HPDE6-E6E7 (cell line): Measurements from ENCODE around the gene ANKHD1.
"Not testable (repeated sequence)": the region's sequence is repeated elsewhere in the genome, so short reads cannot be mapped to it uniquely, and the experiment has no call there.

Experiments used
- DNase-seq: peaks from one replicate; pipeline ENCODE4 v3.0.0; 2011; ENCODE audit warnings: missing footprints; ENCODE audit errors: extremely low spot score

The ANKHD1 gene

DNA sequence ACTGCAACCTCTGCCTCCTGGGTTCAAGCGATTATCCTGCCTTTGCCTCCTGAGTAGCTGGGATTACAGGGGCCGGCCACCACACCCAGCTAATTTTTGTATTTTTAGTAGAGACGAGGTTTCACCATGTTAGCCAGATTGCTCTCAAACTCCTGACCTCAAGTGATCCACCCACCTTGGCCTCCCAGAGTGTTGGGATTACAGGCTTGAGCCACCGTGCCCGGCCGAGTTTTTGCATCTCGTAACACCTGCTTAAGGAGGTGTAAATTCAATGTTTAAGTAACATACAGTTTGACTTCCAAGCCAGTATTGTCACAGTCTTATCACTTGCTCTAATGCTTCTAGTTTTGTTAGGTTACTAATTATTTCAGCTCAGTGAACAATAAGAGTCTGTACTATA lies 19.7 kb downstream of the ANKHD1 start:
- DNase-seq: not testable (repeated sequence)

DNA sequence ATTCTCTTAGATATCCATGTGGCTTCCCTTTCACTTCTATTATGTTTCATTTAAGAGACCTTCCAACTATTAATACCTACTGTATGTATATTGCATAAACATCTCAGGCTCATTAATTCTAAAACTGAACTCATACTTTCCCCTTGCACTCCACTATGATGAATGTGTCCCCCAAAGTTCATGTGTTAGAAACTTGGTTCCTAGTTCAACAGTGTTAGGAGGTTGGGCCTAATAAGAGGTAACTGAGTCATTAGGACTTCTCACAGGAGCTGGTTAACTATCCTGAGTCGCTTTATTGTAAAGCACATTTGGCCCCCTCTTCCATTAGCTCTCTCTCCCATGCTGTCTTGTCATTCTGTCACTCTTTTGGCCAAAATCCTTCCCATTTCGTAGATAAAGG lies 22.0 kb downstream of the ANKHD1 start:
- no peak for DNase-seq

DNA sequence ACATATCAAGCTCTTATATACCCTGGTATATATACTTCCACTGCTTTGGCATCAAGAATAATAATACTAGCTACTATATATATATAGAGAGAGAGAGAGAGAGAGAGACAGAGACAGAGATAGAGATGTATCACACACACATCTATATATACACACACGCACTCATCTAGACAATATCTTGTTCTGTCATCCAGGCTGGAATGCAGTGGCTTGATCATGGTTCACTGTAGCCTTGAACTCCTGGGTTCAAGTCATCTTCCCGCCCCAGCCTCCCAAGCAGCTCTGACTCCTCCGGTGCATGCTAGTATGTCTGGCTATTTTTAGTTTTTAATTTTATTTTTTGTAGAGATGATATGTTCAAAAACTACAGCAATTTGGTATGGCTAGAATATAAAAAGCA lies 22.5 kb downstream of the ANKHD1 start:
- DNase-seq: no peak

DNA sequence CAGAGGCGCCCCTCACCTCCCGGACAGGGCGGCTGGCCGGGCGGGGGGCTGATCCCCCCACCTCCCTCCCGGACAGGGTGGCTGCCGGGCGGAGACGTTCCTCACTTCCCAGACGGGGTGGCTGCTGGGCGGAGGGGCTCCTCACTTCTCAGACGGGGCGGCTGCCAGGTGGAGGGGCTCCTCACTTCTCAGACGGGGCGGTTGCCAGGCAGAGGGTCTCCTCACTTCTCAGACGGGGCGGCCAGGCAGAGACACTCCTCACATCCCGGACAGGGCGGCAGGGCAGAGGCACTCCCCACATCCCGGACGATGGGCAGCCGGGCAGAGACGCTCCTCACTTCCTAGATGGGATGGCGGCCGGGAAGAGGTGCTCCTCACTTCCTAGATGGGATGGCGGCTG lies 26.1 kb downstream of the ANKHD1 start:
- not testable (repeated sequence) for DNase-seq

DNA sequence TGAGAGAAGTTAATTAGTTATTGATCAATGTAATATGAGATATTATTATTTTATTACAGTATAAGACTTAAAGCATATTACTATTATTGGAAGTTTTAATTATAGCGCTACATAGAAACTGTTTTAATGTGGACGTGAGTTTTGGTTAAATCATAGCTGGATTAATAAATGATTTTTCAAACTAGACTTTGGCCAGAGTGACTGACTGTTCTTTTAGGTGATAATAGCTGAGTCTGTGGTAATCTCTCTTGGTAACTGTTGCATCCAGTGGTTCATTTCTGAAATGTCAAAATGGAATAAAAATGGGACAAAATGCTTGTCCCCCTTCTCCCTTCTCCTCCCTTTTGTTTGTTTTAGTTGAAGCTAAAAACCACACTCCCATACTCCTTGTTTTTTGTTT lies 28.1 kb downstream of the ANKHD1 start:
- DNase-seq: no peak

DNA sequence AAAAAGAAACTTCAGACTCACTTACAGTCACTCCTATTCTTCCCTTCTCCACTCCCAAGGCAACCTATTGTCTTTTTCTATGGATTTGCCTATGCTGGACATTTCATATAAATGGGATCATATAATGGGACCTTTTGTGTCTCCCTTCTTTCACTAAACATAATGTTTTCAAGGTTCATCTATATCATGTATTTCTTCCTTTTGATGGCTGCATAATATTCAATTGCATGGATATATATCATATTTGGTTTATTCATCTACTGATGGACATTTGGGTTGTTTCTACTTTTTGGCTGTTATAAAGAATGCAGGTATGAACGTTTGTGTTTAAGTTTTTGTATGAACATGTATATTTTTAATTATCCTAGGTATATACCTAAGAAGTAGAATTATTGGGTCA lies 30.6 kb downstream of the ANKHD1 start:
- no peak for DNase-seq

DNA sequence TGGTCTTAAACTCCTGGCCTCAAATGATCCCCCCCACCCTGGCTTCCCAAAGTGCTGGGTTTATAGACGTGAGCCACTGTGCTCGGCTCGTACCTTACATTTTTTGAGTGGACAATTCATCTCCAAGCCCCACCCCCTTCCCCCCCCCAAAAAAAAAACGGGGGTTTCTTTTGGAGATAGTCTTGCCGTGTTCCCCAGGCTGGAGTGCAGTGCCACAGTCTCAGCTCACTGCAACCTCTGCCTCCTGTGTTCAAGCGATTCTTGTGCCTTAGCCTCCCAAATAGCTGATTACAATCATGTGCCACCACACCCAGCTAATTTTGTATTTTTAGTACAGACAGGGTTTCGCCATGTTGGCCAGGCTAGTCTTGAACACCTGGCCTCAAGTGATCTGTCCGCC lies 31.3 kb downstream of the ANKHD1 start:
- DNase-seq: no peak

DNA sequence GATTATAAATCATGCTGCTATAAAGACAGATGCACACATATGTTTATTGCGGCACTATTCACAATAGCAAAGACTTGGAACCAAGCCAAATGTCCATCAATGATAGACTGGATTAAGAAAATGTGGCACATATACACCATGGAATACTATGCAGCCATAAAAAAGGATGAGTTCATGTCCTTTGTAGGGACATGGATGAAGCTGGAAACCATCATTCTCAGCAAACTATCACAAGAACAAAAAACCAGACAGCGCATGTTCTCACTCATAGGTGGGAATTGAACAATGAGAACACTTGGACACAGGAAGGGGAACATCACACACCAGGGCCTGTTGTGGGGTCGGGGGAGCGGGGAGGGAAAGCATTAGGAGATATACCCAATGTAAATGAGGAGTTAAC lies 55.7 kb downstream of the ANKHD1 start:
- not testable (repeated sequence) for DNase-seq

DNA sequence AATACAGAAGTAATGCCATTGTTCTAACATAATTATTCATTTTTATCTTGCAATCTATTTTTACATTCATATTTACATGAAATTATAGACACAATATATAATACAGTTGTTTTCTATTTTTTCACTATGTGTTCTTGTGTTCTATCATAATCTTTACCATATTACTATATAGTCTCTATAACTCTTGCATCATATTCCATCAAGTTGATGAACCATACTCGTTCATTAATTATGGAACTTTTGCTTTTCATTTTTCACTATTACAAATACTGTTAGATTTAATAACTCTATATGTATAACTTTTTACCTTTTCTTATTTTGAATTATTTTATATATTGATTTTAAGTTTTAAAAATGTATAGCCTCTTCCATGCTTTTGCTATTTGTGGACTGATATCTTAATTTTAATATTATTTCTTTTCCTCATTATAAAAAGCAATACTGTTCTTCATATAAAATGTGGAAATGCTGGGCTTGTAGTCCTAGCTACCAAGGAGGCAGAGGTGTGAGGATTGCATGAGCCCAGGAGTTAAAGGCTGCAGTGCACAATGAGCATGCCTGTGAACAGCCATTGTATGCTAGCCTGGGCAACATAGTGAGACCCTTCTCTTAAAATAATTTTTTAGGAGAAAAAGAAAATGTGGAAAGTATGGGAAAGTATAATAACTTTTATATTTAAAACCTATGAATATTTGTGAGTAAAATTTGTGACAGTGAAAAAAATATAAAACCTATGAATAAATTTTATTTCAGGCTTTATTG lies 65.5 kb downstream of the ANKHD1 start:
- DNase-seq: no peak

DNA sequence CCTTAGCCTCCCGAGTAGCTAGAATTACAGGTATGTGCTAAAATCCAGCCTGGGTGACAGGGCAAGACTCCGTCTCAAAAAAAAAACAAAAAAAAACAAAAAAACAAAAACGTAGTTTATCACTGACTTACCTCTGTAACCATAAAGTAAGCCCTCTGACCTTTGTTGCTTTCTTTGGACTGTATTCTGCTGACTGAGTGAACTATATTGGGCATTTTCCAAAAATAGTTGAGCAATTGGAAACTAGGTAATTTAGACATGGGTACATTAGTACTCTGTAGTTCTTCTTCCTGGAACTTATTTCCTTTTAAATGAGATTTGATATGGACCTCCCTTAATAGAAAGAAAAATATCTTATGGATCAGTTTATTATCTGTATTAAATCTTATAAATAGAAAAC lies 66.6 kb downstream of the ANKHD1 start:
- no peak for DNase-seq

DNA sequence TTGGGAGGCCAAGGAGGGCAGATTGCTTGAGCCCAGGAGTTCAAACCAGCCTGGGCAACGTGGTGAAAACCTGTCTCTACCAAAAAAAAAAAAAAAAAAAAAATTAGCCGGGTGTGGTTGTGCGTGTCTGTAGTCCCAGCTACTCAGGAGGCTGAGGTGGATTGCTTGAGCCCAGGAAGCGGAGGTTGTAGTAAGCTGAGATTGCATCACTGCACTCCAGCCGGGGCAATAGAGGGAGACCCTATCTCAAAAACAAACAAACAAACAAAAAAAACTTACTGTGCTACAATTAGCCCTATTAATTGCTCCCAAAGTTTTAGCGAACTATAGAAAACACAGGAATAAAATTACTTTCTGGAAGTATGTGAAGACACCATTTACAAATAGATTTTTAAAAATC lies 67.6 kb downstream of the ANKHD1 start:
- DNase-seq: no peak

DNA sequence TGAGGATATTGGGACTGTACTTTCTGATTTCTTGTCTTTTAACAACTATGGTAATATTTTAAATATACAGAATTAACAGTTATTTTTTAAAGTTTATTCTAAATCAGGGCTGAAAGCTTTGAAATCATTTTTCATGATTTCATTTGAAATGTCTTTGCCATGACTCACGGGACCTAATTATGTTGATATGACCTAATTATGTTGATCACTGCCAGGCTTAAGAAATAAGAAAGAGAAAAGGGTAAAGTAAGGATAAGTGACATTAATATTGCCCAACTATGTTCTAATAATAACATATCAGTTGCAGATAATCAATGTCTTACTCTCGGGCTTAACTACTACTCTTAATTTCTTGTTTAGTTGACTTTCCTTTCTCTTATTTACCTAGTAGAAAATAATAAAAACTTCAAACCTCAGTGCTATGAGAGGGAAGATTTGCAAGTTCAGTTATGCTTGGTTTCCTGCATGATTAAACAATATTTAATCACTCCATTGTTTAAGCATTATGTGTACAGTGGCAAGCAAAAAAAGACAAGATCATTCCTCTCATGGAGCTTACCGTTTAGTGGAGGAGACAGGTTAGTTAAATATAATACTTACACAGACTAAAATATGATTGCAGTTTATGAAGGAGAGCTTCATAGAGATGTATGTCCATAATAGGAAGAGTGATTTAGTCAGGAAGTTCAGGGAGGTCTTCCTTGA lies 78.8 kb downstream of the ANKHD1 start:
- DNase-seq: no peak

DNA sequence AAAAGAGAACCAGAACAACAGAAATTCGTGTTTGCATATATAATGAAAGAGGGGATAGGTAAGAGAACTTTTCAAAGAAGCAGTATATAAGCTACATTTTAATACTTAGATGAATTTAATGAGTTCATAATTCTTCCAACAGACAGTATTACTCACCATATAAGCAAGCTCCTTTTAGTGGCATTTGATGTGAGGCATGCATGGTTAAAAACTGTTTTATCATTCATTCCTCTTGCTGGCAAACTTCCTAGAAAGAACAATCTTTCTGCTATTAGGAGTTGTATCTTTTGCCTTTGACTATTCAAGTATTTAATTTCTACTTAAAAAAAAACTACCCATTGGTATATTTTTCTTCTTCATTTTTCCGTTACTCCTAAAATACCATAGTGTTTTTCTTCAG lies 80.1 kb downstream of the ANKHD1 start:
- DNase-seq: no peak

DNA sequence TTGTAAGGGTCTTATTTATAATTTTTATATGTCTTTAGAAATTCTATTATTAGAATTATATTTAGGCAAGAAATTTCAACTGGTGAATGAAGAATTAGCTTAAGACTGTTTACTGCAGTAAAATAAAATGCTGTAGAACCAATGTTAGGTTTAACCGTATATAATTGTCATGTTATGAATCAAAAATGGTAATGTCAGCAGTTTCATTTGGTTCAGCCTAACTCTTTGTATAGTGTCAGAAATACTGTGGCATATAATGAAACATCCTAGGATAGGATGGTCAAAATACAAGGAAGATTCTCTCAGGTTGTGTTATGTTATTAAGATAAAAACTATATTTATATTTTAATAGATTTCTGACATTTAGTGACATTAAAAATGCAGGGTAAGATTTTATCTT lies 81.4 kb downstream of the ANKHD1 start:
- DNase-seq: no peak

DNA sequence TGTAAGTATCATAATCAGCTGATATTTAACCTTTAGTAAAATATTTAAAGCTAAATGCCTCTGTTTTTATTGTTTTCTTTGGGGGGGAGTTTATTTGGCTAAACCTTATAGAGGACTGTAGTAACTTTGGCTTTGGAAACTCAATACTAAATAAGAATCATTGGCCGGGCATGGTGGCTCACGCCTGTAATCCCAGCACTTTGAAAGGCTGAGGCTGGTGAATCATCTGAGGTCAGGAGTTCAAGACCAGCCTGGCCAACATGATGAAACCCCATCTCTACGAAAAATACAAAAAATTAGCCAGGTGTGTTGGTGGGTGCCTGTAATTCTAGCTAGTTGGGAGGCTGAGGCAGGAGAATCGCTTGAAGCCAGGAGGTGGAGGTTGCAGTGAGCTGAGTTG lies 86.5 kb downstream of the ANKHD1 start:
- DNase-seq: not testable (repeated sequence)

DNA sequence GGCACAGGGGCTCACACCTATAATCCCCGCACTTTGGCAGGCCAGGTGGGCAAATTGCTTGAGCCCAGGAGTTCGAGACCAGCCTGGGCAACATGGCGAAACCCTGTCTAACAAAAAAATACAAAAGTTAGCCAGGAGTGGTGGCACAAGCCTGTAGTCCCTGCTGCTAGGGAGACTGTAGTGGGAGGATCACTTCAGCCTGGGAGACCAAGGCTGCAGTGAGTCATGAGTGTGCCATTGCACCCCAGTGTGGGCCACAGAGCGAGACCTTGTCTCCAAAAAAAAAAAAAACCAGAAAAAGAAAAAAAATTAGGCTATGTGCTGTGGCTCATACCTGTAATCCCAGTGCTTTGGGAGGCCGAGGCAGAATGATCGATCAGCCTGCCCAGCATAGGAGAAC lies 87.3 kb downstream of the ANKHD1 start:
- no peak for DNase-seq

DNA sequence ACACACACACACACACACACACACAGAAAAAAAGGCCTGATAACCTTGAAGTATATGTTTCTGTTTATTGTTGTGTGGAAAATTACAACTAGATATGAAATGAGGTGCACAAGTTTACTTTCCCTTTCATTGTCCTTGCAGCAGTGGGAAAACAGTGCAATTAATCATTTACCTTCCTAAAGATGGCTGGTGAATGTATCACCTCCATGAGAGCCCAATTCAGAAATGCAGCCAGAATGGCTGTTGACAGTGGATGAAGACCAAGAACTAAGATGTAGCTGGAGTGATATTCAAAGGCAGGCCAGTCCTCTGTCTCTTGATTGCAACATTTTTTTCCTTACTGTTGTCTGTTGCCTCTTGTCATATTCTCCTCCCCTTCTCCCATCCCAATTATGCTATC lies 96.3 kb downstream of the ANKHD1 start:
- DNase-seq: no peak

DNA sequence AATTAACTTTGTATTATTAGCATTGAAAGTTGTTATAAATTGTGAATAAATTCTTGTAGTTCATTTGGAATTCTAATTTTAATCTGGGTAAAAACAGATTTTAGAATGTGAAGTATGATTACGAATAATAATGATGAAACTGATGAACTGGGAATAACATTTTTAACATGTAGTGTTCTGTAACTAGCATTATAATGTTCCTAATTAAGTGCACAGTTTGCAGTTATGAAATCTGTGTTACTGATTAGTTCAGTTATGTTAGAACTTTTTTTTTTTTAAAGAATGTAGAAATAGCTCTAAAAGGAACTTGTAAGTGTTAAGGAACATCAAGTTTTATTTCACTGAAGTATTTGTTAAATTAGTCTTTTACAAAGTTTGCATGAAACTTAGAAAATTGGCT lies 97.0 kb downstream of the ANKHD1 start:
- DNase-seq: no peak

DNA sequence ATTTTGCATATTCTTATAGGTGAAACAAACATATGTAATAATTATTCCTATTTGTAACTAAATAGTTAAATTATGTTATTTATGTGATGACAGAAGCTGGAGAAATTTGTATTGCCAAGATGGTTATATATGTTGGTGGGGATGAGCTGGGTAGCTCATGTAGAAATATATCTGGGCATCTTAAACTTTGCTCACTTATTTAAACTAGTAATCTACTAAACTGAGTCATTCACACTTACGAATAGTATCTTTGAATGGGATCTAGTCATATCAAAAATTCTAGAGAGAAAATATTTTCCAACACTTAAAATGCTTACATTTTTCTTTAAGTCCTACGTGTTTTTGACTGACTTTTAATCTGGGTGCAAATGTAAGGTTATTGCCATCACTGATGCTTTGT lies 101.2 kb downstream of the ANKHD1 start:
- no peak for DNase-seq

DNA sequence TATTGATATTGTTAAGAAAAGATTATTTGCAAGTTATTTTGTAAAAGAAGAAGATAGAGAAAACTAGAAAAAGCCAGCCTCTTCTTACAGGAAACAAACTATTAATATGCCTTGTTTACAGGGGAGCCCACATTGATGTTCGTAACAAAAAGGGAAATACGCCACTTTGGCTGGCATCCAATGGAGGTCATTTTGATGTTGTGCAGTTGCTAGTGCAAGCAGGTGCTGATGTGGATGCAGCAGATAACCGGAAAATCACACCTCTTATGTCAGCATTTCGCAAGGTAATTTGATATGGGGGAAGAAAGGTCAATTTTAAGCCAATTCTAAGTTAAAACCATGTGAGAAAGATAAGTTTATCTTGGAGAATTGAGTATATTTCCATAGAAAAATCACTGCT lies 108.3 kb downstream of the ANKHD1 start:
- no peak for DNase-seq

DNA sequence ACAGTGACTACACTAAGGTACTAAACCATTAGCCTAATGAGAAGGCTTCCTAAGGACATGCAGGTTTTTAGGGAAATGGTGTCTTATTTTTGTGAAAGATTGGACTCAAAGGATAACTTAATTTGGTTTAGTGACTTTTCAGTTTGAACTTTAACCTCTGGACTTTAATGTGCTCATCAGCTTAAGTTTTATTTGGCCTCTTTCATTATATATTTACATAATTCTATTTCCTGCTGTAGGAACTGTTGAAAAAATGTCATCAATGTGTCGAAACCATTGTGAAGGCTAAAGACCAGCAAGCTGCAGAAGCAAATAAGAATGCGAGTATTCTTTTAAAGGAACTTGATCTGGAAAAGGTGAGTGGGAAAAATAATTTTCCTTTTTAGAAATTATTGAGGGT lies 111.5 kb downstream of the ANKHD1 start:
- no peak for DNase-seq

DNA sequence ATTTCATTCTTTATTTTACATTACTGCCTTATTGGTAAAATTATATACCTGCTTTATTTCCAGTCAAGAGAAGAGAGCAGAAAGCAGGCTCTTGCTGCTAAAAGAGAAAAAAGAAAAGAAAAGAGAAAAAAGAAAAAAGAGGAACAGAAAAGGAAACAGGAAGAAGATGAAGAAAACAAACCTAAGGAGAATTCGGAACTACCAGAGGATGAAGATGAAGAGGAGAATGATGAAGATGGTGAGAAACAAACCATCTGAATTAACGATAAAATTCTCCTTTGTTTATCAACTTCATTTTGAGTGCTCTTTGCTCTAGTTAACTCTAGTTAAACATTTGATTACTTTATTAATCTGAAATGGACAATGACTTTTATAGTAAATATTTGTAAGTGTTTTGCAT lies 122.4 kb downstream of the ANKHD1 start:
- no peak for DNase-seq

DNA sequence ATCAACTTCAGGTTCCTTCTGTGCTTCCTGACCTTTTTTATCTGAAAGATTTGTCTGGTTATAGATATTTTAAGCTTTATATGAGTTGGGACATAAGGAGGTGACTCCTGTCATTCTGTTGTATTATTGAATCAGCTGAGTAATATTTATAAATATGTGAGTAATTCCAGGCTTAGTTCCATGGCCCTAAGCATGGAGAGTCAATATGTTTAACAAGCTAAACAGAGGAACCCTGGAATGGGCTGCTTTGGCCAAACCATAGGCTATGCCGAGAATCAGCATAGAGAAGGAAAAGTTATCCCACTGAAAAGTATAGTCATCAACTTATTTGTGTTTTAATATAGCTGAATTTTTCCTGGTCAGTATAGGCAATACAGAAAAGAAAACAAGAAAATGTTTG lies 138.6 kb downstream of the ANKHD1 start:
- no peak for DNase-seq

DNA sequence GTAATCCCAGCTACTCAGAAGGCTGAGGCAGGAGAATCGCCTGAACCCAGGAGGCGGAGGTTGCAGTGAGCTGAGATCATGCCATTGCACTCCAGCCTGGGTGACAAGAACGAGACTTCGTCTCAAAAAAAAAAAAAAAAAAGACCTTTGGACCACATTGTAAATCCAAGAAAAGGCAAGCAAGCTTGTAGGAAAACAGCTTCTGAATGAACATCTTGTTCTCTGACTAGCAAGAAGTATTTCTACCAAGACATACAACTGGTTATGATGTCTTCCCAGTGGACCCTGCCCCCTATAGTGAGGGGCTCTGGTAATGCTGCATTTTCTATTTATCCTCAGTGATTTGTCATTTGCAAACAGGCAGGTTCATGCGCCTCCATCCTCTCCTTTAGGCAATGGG lies 141.3 kb downstream of the ANKHD1 start:
- no peak for DNase-seq
